A549 treated with RU486 at 1 μM for 4 hours (cell line): Measurements from ENCODE around the gene TEX22. TPM values are rescaled to one million over a fixed set of nuclear protein-coding genes. Genes with fewer than 3 reads are reported as not detected.

Experiments
- total RNA-seq: library from RNA; stranded (reverse); fragments of 200-300 nt; extraction: Qiagen RNA extraction; gene quantifications from 5 replicates; pipeline ENCODE4 v1.2.3, GENCODE V29; 2022; ENCODE audit warnings: low read depth

The TEX22 gene, protein sequence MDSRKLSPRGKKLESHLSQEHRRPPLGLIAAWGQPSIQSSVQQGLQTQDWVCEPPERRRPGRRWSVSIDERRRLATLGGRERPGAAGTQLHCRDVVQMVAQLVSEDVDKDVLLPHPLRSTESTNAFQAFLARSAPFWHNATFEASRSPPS
- total RNA-seq = 0.17 to 0.77 TPM (median 0.41 TPM) in 4 of 5 replicates, not detected in the other

GRCh38 chr14:105398044-105398725 lies at the start of gene TEX22:
TSS of gene TEX22 (plus strand) at chr14:105398538. CDS start at chr14:105399341, 803 bp downstream.

GRCh38 chr14:105419195-105420091 lies 21.1 kb downstream of the TEX22 start, which contains the start of gene MTA1:
TSS of gene MTA1 (plus strand) at chr14:105419827. CDS start at chr14:105420036, 209 bp downstream.

Other genes with a start within 250 kb of the TEX22 start
- gene JAG2, start 229.8 kb upstream of the TEX22 start, total RNA-seq = 13.6 to 24.8 TPM (median 23.0 TPM) in 5 replicates
- gene NUDT14, start 217.2 kb upstream of the TEX22 start, total RNA-seq = 25.4 to 45.8 TPM (median 42.7 TPM) in 5 replicates
- 26.6 to 42.6 TPM (median 39.6 TPM) in 5 replicates for gene BTBD6, start 150.0 kb upstream of the TEX22 start, total RNA-seq
- 26.2 to 29.6 TPM (median 27.6 TPM) in 5 replicates for gene BRF1, start 97.5 kb upstream of the TEX22 start, total RNA-seq
- 17.9 to 28.5 TPM (median 24.9 TPM) in 5 replicates for gene PACS2, start 83.8 kb upstream of the TEX22 start, total RNA-seq
- gene MTA1, start 21.3 kb downstream of the TEX22 start, total RNA-seq = 50.0 to 85.8 TPM (median 76.3 TPM) in 5 replicates
- gene CRIP2, start 76.3 kb downstream of the TEX22 start, total RNA-seq = 91.2 to 177 TPM (median 149 TPM) in 5 replicates
- gene CRIP1, start 88.3 kb downstream of the TEX22 start, total RNA-seq = 1,579 to 1,853 TPM (median 1,750 TPM) in 5 replicates
- 24.5 to 50.1 TPM (median 47.5 TPM) in 5 replicates for gene TEDC1, start 92.7 kb downstream of the TEX22 start, total RNA-seq
- gene TMEM121, start 128.0 kb downstream of the TEX22 start, total RNA-seq = 3.7 to 11.5 TPM (median 8.9 TPM) in 5 replicates